Left ventricle myocardium superior (tissue), 1 donor: ENCODE results near the gene ARHGEF10L. TPM values are rescaled to one million over a fixed set of nuclear protein-coding genes. Genes with fewer than 3 reads are reported as not detected.
"Not testable (repeated sequence)": the region's sequence is repeated elsewhere in the genome, so short reads cannot be mapped to it uniquely, and the experiment has no call there.

ENCODE experiments used
- ATAC-seq: fragments of 200-7000 bp; cut with Tn5 transposase; one replicate; pipeline ENCODE4 v1.9.1; 2020; ENCODE audit warnings: mild to moderate bottlenecking, moderate library complexity
- DNase-seq: peaks from one replicate; pipeline ENCODE4 v3.0.0-alpha.2; 2020
- intact Hi-C: fragments of 100-400 bp; cut with micrococcal nuclease; formaldehyde crosslinking; loops from one replicate; pipeline ENCODE4 v1.11.0; 2022
- long read RNA-seq: library from polyadenylated mRNA; unstranded; transcript quantifications from one replicate; pipeline ENCODE4 v2.0.0, GENCODE V29; 2021
- total RNA-seq: library from RNA; stranded (reverse); fragmentation: NEBNext Ultra II Directional; extraction: Animal tissue kit (Norgen Biotek cat#: 25700); gene quantifications from one replicate; pipeline ENCODE4 v1.2.1, GENCODE V29; 2021
- donor health status: DM: no; HTN: yes; CAD: no; lungs with severe emphysema.

The ARHGEF10L gene
- 54.9 TPM for total RNA-seq
- long read RNA-seq, transcript ARHGEF10L-203 (20 exons, 3,685 nt), result major isoform, 12 of 143 reads
- long read RNA-seq, partial matches to known transcripts, result 92 of 143 reads
- long read RNA-seq, other reads (novel, unspliced or antisense), result 36 of 143 reads

- peak; percentile 50 for ATAC-seq
- peak; percentile 70 for DNase-seq
- intact Hi-C loops, result no loop called here
Observed at GRCh38 chr1:17539477-17540254, at the start of gene ARHGEF10L. ARHGEF10L (plus strand) TSS chr1:17539698; CDS start chr1:17580596, 40,898 bp downstream.

GRCh38 chr1:17489768-17490417 lies 49.6 kb upstream of the ARHGEF10L start:
- intact Hi-C loops, DNase-seq, ATAC-seq: not testable (repeated sequence)

- ATAC-seq, DNase-seq, intact Hi-C loops: not testable (repeated sequence)
Observed at GRCh38 chr1:17490667-17491066, 48.8 kb upstream of the ARHGEF10L start.

DNA sequence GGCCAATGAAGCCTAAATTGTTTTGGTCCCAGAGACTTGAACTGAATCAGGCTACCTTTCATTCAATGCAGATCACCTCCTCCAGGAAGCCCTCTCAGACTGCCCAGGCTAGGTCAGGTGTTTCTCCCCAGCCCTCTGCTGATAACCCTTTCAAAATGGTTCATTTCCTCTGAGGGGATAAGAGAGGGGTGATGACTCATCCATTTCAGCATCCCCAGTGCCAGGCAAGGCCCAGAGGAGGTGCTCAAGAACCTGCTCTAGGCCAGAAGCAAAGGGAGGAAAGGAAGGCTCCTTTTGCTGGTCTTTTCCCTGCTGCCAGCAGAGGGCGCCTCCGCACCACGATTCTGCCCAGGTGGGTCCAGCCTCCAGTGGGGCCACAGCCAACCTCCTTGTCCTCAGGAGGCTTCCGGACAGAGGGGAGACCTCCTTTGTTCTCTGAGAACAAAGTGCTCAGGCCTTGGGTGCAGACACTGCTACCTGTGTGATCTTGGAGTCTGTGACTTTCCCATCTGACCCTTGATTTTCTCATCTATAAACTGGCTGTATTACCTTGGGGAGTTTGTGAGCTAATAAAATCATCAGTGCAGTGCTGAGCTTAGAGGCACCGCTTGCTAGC lies 45.3 kb upstream of the ARHGEF10L start:
- ATAC-seq (peak; percentile 88), DNase-seq (peak; percentile 84)
- intact Hi-C loops, result no loop called here

- ATAC-seq, result no peak
- intact Hi-C loops, result no loop called here
- DNase-seq, result no peak
Observed at GRCh38 chr1:17496419-17496818, 43.1 kb upstream of the ARHGEF10L start.

GRCh38 chr1:17498214-17498613 lies 41.3 kb upstream of the ARHGEF10L start:
- intact Hi-C loops, result no loop called here
- no peak for ATAC-seq

DNA sequence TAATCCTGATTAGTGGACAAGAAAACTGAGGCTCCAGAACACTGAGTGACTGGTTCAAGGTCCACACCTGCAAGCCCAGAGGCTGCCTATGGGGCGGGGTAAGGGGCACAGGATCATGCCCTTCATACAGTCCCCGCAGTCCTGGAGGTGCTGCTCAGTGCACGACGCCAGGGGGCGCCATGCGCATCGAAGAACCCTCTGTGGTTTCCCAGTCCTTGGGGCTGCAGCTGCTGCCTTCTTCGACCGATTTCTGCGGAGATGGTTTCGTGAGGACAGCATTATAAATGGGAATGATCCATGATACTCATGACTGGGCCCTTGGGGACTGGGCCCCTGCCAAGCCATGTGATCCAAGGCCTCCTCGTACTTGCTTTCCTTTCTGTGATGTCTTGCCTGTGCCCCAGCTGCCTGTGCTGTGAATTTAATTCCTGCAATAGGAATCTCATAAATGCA lies 37.1 kb upstream of the ARHGEF10L start:
- intact Hi-C loops, result loop anchor here (5.0 kb wide), 1 partner anchor 105 kb away; no protein-coding TSS in a partner anchor
- ATAC-seq (peak; percentile 98), DNase-seq (peak; percentile 93)

More at GRCh38 chr1:17498214-17498613, 41.3 kb upstream of the ARHGEF10L start:
- DNase-seq, result no peak

DNA sequence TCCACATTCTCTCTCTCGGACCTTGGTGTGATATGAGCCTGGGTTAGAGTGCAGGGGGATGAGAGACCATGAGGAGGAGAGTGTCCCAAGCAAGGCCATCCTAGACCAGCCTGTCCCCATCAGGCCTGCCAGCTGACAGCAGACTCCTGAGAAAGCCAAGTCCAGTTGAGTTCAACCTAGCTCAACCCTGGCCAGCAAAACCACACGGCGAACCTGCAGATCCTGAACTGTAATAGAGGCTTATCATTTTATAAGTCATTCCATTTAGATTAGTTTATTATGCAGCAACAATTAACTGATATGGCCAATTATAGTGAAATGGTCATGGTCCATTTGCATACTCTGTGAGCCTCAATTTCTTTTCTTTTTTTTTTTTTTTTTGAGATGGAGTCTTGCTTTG lies 36.4 kb upstream of the ARHGEF10L start:
- intact Hi-C loops, result loop anchor here (5.0 kb wide), 1 partner anchor 104 kb away; no protein-coding TSS in a partner anchor
- DNase-seq, result no peak

DNA sequence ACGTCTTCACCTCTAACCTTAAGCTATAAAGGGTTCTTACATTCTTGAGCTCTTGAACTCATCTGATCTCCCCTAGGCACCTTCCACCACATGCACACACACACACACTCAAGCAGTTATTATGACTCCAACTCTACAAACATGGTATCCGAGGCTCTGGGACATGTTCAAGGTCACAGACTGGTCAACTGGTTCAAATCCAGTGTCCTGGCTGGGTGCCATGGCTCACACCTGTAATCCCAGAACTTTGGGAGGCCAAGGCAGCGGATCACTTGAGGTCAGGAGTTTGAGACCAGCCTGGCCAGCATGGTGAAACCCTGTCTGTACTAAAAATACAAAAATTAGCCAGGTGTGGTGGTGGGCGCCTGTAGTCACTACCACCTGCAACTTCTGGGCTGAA lies 32.3 kb upstream of the ARHGEF10L start:
- DNase-seq, ATAC-seq, intact Hi-C loops: not testable (repeated sequence)

More for the DNA sequence above, 36.4 kb upstream of the ARHGEF10L start:
- ATAC-seq, result peak; percentile 7

DNA sequence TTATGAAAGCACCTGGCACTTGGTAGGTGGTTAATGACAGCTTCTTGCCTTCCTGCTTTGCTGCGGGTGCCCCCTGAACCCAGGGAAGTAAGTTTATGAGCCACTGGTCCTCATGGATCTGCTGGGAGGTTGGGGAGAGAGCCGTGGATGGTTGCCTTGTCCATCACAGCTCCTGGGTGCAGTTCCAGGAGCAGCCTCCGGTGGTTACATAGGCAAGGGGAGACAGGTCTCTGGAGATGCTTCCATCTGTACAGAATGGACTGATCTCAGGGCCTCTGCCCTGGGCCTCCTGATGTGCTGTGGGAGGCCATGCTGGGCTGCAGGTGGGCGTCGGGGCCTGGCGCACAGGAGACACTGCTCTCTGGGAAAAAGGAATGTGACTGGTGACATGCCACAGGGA lies 31.6 kb upstream of the ARHGEF10L start:
- ATAC-seq (no peak), DNase-seq (no peak)
- intact Hi-C loops, result no loop called here

GRCh38 chr1:17509363-17509762 lies 30.1 kb upstream of the ARHGEF10L start:
- intact Hi-C loops, result no loop called here
- DNase-seq, result no peak
- no peak for ATAC-seq

- DNase-seq, result no peak
- intact Hi-C loops, result no loop called here
Observed at GRCh38 chr1:17510138-17510537, 29.4 kb upstream of the ARHGEF10L start.

DNA sequence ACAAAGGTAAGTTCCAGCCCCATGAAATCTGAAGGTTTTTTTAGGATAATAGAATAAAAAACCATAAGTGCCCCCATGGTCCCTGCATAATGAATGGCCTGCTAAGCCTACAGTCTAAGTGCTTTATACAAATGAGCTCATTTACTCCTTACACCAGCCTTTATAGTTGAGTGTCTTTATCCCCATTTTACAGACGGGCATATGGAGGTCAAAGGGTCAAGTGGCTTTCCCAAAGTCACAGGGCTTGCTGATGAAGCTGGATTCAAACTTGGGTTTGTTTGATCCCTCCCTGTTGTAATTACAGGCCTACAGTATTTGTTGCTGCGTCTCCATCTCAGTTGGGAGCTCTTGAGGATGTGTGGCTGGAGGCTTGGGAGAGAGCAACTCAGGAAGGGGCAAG lies 28.3 kb upstream of the ARHGEF10L start:
- no peak for DNase-seq
- ATAC-seq, result no peak
- intact Hi-C loops, result no loop called here

More at GRCh38 chr1:17510138-17510537, 29.4 kb upstream of the ARHGEF10L start:
- ATAC-seq, result no peak

GRCh38 chr1:17513131-17513530 lies 26.4 kb upstream of the ARHGEF10L start:
- DNase-seq (no peak), ATAC-seq (no peak)
- intact Hi-C loops, result no loop called here

GRCh38 chr1:17514776-17515175 lies 24.7 kb upstream of the ARHGEF10L start:
- no peak for ATAC-seq
- no peak for DNase-seq
- intact Hi-C loops, result no loop called here

DNA sequence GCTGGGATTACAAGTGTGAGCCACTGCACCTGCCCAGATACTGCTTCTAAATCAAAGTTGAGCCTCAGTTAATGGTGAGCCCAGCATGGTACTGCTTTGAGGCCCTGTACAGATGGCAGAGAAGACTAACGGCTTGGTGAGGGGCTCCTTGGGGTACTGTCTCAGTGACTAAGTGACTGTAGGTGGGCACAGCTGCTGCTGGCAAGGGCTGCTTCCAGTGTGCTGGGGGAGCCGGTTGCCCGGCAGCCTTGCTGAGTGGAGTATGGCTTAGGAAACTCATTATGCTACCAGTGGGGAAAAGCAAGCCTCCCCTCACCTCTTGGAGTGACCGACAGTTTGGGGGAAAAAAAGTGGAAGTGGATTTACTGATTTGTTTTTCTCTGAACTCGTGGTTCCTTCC lies 23.6 kb upstream of the ARHGEF10L start:
- intact Hi-C loops, result no loop called here
- ATAC-seq (no peak), DNase-seq (no peak)

DNA sequence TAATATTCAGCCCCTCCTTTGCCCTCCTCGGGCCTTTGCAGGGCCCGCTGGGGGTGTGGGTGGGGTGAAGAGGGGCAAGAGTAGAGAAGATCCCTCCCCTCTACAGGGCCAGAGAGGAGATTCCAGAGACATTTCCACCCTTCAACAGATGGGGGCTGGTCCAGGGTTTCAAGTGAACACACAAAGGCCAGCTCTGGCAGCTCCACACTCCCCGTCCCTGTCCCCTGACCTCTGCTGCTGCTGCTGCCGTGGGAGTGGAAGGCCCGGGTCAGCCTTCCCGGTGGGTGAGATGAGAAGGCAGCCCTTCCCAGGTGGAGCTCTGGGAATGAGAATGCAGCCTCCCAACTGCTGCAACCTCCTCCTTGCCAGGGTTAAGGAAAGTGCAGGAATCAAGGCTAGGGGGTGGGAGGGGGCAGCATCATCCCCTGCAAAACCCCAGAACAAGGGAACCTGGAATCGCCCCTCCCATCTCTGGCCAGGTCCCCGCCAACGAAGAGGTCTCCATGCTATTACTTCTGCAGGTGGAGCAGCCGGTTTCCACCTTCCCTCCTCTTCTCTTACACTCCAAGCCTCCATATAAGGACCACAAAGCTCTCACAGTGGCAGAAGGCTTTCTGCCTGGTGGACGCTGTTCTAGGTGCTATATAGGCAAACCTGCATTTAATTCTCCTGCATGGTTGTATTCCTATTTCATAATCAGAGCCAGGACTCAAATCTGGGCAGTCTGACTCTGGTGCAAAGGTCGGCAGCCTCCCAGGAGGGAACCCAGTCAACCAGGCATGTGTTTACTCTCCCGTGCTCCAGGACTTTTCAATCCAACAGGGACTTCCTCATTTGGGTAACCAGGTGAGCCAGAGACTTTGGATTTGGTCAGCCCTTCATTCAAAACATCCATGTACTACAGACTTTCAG lies 22.9 kb upstream of the ARHGEF10L start:
- intact Hi-C loops, result no loop called here
- ATAC-seq (peak; percentile 33), DNase-seq (no peak)

DNA sequence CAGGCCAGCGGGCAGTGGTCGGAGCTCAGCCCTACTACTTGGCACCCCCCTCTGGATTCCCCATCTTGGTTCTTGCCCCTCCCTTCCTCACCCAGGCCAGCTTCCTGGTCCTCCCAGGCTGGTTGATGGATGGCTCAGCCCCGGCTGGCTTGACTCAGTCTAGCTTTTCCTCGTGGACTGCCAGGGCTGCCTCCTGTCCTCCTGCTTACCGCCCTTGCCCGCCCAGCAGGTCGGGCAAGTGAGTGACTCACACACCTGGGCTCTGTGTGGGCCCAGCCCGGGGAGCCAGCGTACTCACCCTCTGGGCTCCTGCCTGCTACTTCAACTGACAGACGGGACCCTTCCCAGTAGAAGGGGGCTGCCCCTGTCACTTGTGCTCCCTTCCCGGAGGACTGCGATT lies 19.5 kb upstream of the ARHGEF10L start:
- DNase-seq, result no peak
- intact Hi-C loops, result no loop called here
- no peak for ATAC-seq
